ENCODE measurements around the gene CWC25. TPM values are rescaled to one million over a fixed set of nuclear protein-coding genes. Genes with fewer than 3 reads are reported as not detected.

The CWC25 gene
- total and polyA plus RNA-seq, 2 of the 13 experiments (the other 11 are each of a cell fraction or from before 2014, with no cell fraction given): 15.6 to 22.7 TPM

GRCh38 chr17:38752308-38753070 is 72.6 kb downstream of the CWC25 start, which contains the start of gene PSMB3 (continued):
- TF ChIP-seq ARID5B (CRISPR knock-in tag; IDR thresholded peaks at IDR 0.05): peak; percentile 67
- TF ChIP-seq ZNF720 (CRISPR knock-in tag; IDR thresholded peaks at IDR 0.05): 0 out of 2 replicates have a peak, but pooled peaks have one; percentile 14
- TF ChIP-seq ZBTB44 (CRISPR knock-in tag; IDR thresholded peaks at IDR 0.05): 0 out of 2 replicates have a peak, but pooled peaks have one; percentile 5
- TF ChIP-seq ZNF20 (CRISPR knock-in tag; IDR thresholded peaks at IDR 0.05): no peak; the same call in 1 of the 2 replicates
- no peak; the same call in 1 of the 2 replicates for TF ChIP-seq TRAFD1 (CRISPR knock-in tag; IDR thresholded peaks at IDR 0.05; ENCODE audit: borderline replicate concordance)
- no peak for TF ChIP-seq RFX1 (IDR thresholded peaks at IDR 0.05)
- TF ChIP-seq TSC22D2 (CRISPR knock-in tag; IDR thresholded peaks at IDR 0.05; ENCODE audit: borderline replicate concordance): peak; percentile 68
- TF ChIP-seq NFYC (CRISPR knock-in tag; IDR thresholded peaks at IDR 0.05): peak; percentile 100
- TF ChIP-seq SNAPC5 (CRISPR knock-in tag; IDR thresholded peaks at IDR 0.05; ENCODE audit: borderline replicate concordance): no peak
- TF ChIP-seq ZBTB40 (IDR thresholded peaks at IDR 0.05): no peak
- TF ChIP-seq ZBTB40 (CRISPR knock-in tag; IDR thresholded peaks at IDR 0.05): peak; percentile 74

Measured in HepG2 (cell line).